HG03575 (cell line): ENCODE results near the gene IQGAP1.

Experiments
- ATAC-seq: cut with Tn5 transposase; IDR thresholded peaks from one replicate; pipeline ENCODE4 v1.9.1; 2021; ENCODE audit not compliant: unreplicated experiment, insufficient number of reproducible peaks, low FRiP score; ENCODE audit errors: extremely low read depth

IQGAP1 gene

DNA sequence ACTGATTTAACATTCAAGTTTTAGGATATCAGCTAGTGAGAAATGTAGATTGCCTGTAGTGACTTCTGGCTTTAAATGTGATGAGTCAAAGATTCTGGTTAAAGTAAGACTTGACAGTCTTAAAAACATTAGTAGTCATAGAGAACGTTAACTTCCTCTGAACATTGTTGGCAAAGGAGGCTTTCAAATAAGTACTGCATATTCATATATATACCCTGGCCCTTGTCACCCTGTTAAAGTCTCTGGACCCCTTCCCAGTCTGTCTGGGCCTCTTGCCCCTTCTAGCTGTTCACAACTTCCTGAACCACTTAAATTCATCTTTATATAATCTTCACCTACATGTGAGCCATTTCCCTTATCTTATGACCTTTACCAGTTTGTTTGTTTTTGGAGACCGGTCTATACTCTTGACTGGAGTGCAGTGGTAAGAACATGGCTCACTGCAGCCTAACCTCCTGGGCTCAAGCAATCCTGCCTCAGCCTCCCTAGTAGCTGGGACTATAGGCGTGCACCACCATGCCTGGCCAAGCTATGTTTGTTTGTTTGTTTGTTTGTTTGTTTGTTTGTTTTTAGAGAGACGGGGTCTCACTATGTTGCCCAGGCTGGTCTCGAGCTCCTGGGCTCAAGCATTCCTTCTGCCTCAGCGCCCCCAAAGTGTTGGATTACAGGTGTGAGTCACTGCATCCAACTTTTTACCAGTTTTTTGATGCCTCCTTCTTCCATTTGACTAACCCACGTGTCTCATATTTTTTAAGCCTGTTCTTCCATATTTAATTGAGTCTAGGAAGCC lies 77.3 kb downstream of the IQGAP1 start:
- no peak for ATAC-seq

DNA sequence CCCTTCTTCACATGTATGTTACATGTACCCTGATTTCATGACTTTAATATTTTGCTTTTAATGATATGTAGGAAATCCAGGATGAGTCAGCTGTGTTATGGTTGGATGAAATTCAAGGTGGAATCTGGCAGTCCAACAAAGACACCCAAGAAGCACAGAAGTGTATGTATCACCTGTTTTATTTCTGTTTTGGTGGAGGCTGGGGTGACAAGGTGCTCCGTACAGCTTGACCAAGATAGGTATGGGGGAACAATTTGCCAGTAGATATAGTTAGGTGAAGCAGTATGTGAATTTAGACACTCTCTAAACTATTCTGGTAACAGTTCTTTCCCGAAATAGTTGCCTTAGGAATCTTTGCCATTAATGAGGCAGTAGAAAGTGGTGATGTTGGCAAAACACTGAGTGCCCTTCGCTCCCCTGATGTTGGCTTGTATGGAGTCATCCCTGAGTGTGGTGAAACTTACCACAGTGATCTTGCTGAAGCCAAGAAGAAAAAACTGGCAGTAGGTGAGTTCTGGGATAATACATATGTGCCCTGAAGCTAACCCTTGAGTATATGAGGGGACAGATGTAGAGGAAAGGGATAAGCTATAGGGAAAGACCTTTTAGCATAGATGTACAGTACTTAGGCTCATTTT lies 78.0 kb downstream of the IQGAP1 start:
- ATAC-seq, result no peak

DNA sequence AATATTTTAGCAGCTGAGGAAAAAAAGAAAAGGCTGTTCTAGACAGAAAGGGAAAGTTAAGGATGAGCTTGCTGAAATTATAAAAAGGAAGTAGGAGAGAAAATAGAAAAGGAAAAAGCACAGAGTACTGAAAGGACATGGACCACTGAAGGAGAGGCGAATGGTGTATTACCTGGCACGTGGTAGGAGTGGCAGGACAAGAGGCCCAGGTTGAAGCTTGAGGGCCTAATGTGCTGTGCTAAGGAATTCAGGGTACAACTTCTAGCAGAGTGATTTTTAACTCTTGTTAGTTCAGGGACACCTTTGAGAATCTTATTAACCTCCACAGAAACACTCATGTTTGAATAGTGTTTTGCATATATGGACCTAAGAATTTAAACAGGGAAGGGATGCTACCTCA lies 81.7 kb downstream of the IQGAP1 start:
- no peak for ATAC-seq

DNA sequence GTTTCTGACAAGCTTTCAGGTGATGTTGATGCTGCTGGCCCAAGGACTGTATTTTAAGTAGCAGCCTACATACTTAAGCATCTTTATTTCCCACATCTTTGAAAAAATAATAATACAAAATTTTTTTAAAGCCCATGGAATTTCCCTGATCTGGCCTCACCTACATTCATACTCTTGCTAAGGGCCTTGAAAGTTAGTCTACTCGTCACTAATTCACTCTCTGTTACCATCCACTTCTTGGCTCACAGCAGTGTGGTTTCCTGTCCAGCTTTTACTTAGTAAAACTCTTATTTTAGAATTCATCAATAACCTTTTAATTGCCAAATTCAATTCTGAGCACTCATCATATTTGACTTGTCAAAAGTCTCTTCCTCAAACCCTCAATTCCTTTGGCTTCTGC lies 82.4 kb downstream of the IQGAP1 start:
- no peak for ATAC-seq

DNA sequence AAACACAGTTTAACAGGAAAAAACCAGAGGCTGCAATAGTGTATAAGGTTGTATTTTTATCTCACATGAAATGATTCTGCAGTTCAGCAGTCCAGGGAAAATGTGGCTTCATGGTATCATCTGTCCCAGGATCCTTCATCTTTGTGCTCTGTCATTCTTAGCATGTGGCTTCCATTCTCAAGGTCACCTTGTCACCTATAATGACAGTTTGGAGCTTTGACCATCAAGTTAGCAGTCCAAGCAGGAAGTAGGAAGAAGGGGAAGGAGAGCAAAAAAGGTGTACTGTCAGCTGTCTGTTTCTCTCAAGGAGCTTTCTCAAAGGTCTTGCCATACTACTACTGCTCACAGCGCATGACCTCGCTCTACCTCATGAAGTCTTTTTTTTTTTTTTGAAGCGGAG lies 83.1 kb downstream of the IQGAP1 start:
- no peak for ATAC-seq

DNA sequence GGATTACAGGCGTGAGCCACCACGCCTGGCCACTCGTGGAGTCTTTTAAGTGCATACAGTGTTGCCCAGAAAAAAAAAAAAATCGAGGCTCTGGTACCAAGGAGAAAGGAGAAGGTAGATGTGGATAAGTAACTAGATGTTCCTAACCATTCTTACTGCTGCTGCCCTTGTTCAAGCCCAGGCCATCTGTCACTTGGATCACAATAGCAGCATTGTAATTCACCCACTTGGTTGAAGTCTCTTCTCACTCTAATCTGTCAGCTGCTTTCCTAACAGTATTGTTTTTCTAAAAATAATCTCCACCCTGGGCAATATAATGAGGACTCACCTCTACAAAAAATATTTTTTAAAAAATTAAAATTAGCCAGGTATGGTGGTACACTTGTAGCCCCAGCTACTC lies 83.7 kb downstream of the IQGAP1 start:
- no peak for ATAC-seq

DNA sequence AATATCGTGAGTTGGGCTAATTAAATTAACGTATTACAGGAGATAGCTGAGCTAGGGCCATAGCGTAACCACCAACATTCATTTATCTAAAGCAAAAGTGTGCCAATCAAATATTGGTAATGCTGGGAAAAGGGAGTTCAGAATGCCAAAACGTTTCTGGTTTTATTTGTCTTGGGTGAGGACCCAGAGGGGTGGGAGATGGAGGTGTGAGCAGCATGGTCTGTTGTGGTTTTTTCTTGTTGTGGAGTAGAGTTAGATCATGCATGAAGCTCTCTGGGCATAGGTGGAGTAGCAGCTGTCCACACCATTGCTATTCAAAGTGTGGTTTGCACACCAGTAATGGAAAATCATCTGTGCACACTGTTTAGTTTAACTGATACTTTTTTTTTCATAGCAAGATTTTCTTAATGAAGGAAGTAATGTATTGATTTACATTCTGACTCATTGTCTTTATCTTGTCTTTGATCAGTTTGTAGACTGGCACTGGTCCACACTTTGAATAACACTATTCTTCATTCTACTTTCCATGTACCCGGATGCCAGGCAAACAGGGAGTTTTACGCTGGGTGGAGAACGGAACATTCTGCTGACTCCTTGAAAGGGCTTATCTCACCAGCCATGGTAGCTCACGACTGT lies 90.9 kb downstream of the IQGAP1 start:
- ATAC-seq, result no peak

DNA sequence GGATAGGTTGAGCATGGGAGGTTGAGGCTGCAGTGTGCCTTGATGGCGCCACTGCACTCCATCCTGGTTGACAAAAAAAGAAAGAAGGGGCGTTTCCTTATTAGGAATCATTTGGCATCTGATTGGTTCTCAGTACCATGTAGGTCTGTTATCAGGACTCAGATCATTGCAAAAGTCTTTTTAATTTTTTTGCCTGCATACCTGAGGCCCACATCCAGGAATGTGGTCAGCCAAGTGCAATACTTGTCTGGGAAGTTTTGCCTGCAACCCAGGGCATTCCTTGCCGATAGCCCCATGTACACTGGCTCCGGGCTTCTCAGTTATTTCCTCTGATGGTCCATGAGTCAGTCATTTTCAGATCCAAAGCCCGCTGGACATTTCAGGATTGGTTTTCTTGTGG lies 91.6 kb downstream of the IQGAP1 start:
- ATAC-seq, result no peak

DNA sequence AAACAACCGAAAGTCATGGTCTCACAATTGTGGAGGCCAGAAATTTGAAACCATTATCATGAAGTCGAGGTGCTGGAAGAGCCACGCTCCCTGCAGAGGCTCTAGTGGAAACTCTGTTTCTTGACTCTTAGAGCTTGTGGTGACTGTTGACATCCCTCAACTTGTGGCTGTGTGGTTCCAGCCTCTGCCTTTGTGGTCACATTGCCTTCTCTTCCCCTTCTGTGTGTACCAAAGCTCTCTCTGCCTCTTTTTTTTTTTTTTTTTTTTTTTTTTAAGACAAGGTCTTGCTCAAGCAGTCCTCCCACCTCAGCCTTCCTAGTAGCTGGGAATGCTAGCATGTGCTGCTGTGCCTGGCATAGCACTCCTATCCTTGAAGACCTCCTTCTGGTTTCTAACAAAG lies 93.0 kb downstream of the IQGAP1 start:
- no peak for ATAC-seq

DNA sequence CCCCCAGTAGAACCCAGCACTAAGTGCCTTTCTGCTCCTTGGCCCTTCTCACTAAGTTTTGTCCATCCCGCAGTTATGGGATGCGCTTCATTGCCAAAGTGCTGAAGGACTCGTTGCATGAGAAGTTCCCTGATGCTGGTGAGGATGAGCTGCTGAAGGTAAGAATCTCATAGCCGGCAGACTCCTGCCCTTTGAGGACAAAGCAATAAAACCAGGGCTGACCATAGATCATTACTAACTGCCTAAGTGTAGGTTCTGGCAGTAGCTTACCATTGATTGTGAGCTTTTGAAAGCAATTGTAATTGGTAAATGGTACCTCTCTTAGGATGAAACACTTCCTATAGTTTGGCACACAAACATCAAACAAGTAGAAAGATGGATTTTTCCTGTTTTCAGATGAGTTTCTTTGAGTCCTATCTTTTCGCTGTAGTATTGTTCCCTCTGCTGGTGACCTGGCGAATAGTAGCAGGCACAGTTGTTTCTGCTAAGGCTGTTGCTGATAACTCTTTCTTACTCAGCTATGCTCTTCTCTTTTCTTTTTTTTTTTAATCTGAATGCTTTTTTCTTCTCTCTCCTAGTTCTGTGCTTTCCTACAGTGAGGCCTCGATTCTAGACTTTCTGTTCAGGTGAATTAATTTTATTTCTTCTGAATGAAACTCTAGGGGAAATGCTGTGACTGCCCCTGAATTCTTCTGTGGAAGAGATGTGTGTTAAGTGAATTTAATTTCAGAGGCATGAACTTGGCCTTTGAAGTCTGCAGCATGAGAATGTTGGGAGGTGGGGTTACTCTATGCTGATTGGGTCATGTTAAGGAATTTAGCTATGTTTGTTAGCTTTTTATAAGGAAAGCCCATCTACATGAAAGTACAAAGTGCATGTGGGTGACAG lies 94.3 kb downstream of the IQGAP1 start:
- ATAC-seq, result no peak

DNA sequence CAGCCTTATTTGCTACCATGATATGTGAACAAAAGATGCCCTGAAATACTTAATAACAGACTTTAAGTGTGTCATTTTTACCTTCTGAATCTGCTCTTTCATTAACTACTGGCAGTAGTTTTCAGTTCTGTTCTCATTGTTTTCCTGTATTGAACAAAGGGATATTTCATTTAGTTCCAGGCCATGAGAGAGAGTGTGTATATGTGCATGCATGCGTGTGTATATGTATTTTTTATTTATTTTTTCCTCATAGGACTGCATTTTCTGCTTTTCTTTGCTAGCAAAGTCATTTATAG lies 94.9 kb downstream of the IQGAP1 start:
- no peak for ATAC-seq

DNA sequence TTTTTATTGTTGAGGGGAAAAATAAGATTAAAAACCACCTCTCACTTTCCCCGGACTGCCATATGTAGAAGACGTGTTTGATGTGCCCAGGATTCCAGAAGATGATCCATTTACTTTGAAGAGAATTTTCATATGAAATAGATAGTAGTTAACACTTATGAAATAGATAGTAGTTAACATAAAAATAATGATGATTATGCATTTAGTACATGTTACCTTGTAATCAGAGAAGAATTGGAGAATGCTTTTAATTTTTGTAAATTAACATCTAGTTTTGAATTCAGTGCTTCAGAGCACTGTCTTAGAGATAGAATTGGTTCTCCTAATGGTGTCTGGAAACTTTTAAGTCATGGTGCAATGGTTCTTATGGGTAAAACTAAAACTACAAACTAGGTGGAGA lies 95.6 kb downstream of the IQGAP1 start:
- ATAC-seq, result no peak

DNA sequence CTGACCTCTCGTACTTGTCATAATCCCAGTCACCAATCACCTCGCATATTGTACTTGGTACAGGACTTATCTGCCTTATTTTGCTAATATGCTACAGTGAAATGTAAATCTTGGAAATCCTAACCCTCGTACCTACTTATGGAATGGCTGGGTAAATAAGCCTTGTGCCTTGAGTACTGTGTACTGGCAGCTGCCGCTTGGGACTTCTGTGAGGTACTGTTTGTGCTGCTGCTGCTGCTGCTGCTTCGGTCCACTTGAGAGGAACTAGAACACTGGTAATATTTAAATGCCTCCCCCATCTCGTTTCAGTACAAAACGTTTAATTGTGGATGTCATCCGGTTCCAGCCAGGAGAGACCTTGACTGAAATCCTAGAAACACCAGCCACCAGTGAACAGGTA lies 99.1 kb downstream of the IQGAP1 start:
- no peak for ATAC-seq

DNA sequence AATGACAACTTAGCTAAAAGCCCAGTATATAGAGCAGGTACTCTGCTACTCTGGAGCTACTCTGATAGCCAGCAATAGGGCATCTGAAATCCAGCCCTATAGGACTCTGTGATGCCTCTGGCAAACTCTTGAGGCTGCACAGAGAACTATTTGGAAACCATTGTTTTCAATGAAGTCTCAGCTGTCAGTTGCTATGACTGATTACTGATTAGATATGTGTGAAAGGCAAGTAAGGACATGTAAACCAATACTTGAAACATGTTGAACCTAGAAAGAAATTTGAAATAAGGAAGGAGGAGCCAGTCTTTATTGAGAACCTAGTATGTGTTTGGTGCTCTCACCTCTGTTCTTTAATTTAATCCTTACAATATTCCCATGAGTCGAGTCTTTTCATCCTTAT lies 101.5 kb downstream of the IQGAP1 start:
- ATAC-seq, result no peak

DNA sequence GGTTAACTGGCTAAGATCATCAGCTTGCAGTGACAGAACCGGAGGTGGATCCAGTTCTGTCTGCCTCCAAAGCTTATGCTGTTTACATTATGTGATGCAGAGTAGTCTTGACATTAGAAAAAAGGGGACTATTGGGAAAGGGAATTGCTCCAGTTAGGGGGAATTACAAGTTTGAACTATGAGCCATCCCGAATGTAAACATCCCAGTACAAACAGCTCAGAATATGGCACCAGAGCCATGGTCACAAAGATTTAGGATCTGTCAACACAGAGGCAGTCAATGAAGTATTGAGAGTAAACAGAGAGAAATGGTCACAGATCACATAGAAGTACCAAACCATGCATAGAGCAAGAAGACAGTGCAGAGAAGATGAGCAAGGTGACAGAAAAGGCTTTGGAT lies 101.9 kb downstream of the IQGAP1 start:
- no peak for ATAC-seq

DNA sequence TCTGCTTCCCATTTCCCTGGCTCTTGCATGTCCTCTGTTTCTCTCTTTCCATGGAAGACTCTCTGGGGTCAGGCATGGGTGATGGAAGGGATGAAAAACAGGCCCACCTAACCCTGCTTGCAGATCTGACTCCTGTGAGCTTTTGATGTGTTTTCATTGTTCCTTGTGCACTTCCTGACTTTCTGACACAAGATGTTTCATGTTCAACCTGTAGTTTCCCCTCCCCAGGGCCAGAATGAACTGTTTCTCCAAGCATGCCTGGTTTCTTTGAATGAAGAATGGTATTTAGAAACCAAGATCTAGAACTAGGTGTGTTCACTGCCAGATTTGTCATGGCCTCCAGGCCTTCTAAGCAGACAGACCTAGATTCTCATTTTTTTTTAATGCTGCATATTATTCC lies 105.6 kb downstream of the IQGAP1 start:
- no peak for ATAC-seq

DNA sequence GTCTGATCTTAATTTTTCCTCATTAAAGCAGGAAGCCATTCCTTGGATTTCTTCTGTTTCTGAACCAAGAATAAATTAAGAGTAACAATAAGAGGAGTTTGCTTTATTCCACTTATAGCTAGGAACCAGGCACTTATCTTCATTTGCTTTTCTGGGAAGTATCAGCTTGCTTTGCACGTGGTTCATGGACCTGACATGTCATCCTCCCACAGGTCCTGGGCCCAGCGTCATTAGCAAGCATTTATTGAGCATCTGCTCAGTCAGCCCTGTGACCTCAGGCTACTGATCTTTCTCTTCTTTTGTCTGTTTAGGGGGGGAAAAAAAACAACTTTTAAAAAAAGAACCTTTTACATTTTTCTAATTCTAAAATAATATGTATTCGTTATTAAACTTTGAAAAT lies 107.0 kb downstream of the IQGAP1 start:
- ATAC-seq, result no peak

DNA sequence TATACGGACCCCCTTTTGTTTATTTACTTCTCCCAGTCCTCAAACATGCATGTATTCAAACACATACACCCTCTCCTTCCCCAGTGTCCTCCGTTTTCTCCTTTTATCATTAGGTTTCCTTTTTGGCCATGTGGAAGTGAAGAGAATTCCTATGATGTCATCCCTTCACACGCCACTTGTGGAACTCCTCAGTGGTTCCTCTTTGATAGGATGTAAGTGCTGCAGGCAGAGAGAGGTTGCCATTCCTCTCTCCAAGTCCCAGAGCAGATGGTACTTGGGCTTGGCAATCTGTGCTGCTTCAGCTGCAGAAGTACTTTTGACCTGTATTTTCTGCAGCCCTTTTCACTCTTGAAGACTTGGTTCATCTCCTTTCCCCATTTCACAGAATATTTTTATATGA lies 108.7 kb downstream of the IQGAP1 start:
- no peak for ATAC-seq

DNA sequence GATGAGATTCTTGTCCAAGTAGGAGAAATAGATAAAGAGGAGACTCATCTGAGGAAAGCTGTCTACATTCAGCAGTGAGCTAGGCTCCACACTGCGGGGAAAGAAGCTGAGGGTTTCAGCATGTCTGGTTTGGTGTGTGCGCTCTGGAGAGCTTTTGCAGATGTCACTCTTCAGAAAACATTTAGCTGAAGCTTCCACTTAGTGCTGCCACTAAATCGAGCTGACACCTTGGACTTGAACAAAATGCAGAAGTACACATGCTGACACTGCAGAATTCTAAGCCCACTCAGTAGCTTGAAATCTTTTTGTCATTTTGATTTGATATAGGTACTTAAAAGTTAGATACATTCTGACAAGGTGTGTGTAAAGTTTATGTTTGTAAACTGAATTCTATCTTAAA lies 109.3 kb downstream of the IQGAP1 start:
- ATAC-seq, result no peak

DNA sequence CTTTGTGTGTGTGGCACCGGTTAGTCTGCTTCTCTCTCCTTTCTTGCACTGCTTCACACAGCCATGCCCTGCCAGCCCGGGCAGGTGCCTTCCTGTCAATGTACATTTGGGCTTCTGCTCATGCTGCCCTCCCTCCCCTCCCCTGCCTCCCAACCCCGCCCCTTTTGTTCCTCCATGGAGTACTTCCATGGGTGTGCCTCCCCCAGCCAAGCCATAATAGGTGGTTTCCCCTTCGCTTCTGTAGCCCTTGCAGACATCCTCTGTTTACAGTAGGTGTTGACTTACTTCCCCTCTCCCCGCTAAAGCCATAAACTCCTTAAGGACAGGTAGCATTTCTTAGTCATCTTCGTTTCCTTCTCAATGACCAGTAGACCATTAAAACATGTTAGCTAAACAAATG lies 109.9 kb downstream of the IQGAP1 start:
- no peak for ATAC-seq
